ENCODE data around the gene TCF3.

GRCh38 chr19:1683869-1684572 lies 31.6 kb upstream of the TCF3 start:
- TF ChIP-seq CTCF (IDR thresholded peaks at IDR 0.05 in 2 of 3, conservative IDR thresholded peaks at IDR 0.05 in 1 of 3; ENCODE audit: borderline replicate concordance in 1 of 3, insufficient read depth in 1 of 3, low read depth in 2 of 3, low read length in 2 of 3) = no peak
- no peak for TF ChIP-seq EZH2 (IDR thresholded peaks at IDR 0.05)
- no peak for TF ChIP-seq POLR2AphosphoS5 (IDR thresholded peaks at IDR 0.05; ENCODE audit: low read depth, low read length)
- TF ChIP-seq JUND (IDR thresholded peaks at IDR 0.05) = no peak
- no peak for TF ChIP-seq POLR2A (IDR thresholded peaks at IDR 0.05; ENCODE audit: borderline replicate concordance, extremely low read depth, insufficient read depth, insufficient read length)
- TF ChIP-seq MAX (IDR thresholded peaks at IDR 0.05) = no peak
- TF ChIP-seq FOSL1 (IDR thresholded peaks at IDR 0.05; ENCODE audit: low read depth) = no peak
- no peak for TF ChIP-seq YY1 (IDR thresholded peaks at IDR 0.05; ENCODE audit: extremely low read depth, insufficient replicate concordance, low read depth, low read length)
- no peak for TF ChIP-seq EZH2phosphoT487 (IDR thresholded peaks at IDR 0.05; ENCODE audit: borderline replicate concordance)
- no peak for TF ChIP-seq ELF1 (IDR thresholded peaks at IDR 0.05; ENCODE audit: borderline replicate concordance, low read depth)
- no peak for TF ChIP-seq ZNF274 (IDR thresholded peaks at IDR 0.05; ENCODE audit: low read depth, low read length)
- TF ChIP-seq ZBTB33 (IDR thresholded peaks at IDR 0.05; ENCODE audit: extremely low read depth, insufficient replicate concordance, low read length) = no peak

All from HCT116 (cell line).